GM12801 (cell line): ENCODE results near the gene SLC27A4.

Experiments
- CTCF ChIP-seq: IDR thresholded peaks from one replicate; pipeline ENCODE4 v1.5.1; 2011; ENCODE audit warnings: control low read depth; ENCODE audit not compliant: insufficient read length; ENCODE audit errors: extremely low read depth

The SLC27A4 gene

DNA sequence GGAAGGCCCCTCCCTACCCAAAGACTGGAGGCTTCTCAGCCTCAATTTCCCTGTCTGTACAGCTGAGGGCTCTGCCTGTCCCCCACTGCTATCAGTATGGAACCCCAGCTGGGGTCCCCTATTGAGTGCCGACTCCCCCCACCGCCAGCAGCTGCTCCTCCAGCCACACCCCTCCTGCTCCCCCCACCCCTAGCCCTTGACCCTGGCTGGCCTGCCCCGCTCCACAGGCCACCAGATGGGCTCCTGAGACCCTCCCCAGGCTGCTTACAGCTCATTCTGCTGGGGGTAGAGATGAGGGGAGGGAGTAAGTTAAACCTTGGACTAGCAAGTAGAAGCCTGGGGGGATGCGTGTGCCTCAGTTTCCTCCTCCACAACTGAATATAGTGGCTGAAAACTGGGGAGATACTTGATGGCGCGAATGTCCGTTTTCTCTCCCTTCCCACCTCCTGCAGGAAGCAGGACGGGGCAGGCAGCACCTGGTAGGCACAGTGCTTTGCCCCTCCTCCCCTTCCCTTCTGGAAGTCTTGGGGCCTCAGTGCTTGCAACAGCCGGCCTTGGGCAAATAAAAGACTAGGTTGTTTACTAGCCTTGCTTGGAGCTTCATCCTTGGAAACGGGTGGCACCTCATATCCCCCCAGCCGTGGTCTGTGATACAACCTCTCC, 50.0 kb downstream of the SLC27A4 start:
- TF ChIP-seq CTCF = no peak

DNA sequence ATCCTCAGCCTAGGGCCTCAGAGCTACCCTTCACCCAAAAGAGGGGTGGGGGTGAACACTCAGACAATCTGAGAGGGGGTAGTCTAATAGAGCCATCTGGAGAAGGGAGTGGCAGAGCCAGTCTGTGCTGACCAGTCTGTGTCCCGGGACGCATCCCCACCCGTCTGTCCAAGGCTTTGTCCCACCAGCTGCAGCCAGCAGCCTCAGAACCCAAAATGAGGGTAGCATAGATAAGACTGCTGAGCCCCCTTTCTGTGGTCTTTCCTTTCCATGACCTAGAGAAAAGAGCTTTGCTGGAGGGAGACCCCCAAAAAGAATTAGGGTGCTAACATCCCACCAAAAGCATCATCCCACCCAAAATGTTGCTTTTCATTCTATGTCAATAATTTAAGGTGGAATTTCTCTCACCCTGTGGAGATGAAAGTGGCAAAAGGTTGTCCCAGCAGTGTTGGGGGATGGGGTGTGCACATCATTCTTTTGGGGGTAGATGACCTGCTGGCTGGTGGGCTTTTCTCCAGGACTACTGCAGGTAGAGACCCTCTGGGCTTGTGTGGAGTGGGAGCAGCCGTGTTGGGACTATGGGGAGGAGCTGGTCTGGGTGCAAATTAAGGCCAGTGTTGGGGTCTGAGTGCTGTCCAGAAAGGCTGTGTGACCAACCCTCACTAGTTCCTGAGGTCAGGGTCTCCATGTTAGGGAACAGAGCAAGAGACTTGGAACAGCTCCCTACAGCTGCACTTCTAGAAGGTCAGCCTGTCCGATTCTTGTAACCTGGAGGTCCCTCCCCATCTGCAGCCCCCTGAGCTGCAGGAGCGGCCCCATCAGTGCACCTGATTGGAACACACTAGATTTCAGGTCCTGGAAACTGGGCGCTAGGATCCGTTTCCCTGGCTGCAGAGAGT, 50.7 kb downstream of the SLC27A4 start:
- no peak for TF ChIP-seq CTCF

DNA sequence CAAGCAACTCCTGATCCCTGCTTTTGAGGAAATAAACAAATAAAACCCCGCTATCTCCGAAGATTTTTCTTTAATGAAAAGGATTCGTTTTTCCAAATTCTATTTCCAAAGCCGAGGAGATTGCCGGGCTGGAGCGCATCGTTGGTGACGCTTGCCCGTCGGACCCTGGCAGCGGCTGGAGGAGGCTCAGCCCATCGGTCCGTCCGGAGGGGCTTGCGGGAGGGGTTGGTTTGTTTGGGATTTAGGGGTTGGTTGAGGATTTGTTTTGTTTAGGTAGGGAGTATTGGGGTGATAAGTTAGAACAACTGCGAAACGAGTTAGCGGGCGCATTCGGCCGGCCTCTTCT, 51.6 kb downstream of the SLC27A4 start:
- no peak for TF ChIP-seq CTCF

- TF ChIP-seq CTCF = no peak
These were observed 52.2 kb downstream of the SLC27A4 start for GRCh38 chr9:128392302-128393144.

- TF ChIP-seq CTCF = no peak
These were observed 52.9 kb downstream of the SLC27A4 start for GRCh38 chr9:128393145-128393775.

- TF ChIP-seq CTCF = no peak
These were observed 53.6 kb downstream of the SLC27A4 start for GRCh38 chr9:128393970-128394369.
